ENCODE results near the gene BCAR1. TPM values are rescaled to one million over a fixed set of nuclear protein-coding genes. Genes with fewer than 3 reads are reported as not detected.

Gene BCAR1
- total RNA-seq, 1 donor from 2014 or later: 182 TPM

DNA sequence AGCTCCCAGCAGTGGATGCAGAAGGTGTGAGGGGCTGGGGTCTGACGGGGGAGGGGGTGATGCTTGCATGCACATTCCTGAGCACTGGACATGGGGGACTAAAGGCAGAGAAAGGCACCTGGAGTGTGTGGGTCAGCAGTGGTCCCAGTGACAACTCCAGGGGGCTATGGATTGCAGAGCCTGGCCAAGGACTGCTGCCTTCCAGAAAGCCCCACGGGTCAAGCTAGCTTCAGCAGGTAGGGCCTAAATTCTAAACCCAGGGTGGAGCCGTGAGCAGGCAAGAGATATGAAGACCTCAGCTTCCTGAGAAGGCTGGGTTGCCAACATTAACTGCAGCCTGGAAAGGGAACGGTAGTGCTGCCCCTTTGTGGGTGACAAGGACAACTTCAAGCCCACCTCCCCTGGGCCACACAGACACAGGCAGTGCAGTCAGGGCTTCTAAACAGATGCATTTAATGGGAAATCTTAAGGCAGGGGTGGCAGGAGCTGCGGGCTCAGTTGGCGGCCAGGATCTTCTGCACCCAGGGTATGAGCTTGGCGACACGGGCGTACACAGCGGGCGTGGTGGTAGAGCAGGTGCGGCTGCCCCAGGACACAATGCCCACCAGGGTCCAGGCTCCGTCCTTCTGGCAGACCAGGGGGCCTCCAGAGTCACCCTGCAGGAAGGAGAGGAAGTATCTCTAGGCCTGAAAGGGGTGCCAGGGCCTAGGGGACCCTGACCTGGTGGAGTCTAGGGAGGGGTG lies 47.6 kb downstream of the BCAR1 start:
- H3K27me3 Mint-ChIP-seq (ENCODE audit: unreplicated experiment): peaks cover 11% of the 10 kb centered on the region
- H3K4me1 Mint-ChIP-seq (ENCODE audit: unreplicated experiment): no peaks in the 10 kb centered on the region
- H3K36me3 Mint-ChIP-seq (ENCODE audit: low read depth, unreplicated experiment): no peaks in the 10 kb centered on the region
- no peaks in the 10 kb centered on the region for H3K9me3 Mint-ChIP-seq (ENCODE audit: unreplicated experiment)
- DNase-seq (ENCODE audit: low spot score): no peak
- TF ChIP-seq, protein P1, sequence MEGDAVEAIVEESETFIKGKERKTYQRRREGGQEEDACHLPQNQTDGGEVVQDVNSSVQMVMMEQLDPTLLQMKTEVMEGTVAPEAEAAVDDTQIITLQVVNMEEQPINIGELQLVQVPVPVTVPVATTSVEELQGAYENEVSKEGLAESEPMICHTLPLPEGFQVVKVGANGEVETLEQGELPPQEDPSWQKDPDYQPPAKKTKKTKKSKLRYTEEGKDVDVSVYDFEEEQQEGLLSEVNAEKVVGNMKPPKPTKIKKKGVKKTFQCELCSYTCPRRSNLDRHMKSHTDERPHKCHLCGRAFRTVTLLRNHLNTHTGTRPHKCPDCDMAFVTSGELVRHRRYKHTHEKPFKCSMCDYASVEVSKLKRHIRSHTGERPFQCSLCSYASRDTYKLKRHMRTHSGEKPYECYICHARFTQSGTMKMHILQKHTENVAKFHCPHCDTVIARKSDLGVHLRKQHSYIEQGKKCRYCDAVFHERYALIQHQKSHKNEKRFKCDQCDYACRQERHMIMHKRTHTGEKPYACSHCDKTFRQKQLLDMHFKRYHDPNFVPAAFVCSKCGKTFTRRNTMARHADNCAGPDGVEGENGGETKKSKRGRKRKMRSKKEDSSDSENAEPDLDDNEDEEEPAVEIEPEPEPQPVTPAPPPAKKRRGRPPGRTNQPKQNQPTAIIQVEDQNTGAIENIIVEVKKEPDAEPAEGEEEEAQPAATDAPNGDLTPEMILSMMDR (IDR thresholded peaks at IDR 0.05; ENCODE audit: unreplicated experiment): no peak
- H3K4me3 Mint-ChIP-seq (ENCODE audit: unreplicated experiment): no peak overlapping the region
- peak overlapping the region; percentile 30 for H3K27ac Mint-ChIP-seq (ENCODE audit: unreplicated experiment)

DNA sequence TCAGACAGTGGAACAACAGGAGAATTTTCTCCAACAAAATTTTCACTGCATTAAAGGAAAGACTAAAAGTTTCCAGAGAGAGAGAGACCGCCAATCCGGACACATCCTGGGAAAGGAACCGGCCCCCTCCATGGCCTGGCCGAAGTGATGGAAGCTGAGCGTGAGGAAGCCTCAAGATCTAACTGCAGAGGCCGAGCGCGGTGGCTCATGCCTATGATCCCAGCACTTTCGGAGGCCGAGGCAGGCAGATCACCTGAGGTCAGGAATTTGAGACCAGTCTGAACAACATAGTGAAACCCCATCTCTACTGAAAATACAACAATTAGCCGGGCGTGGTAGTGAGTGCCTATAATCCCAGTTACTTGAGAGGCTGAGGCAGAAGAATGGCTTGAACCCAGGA lies 48.3 kb downstream of the BCAR1 start:
- Mint-ChIP-seq H3K36me3 (ENCODE audit: low read depth, unreplicated experiment) (no peaks in the 10 kb centered on the region), H3K27me3 (ENCODE audit: unreplicated experiment) (peaks cover 9% of the 10 kb centered on the region), H3K4me3 (ENCODE audit: unreplicated experiment) (no peak overlapping the region), H3K4me1 (ENCODE audit: unreplicated experiment) (no peaks in the 10 kb centered on the region), H3K27ac (ENCODE audit: unreplicated experiment) (no peak overlapping the region), H3K9me3 (ENCODE audit: unreplicated experiment) (no peaks in the 10 kb centered on the region)
- no peak for DNase-seq (ENCODE audit: low spot score)
- TF ChIP-seq, protein P1 (IDR thresholded peaks at IDR 0.05; ENCODE audit: unreplicated experiment): no peak

DNA sequence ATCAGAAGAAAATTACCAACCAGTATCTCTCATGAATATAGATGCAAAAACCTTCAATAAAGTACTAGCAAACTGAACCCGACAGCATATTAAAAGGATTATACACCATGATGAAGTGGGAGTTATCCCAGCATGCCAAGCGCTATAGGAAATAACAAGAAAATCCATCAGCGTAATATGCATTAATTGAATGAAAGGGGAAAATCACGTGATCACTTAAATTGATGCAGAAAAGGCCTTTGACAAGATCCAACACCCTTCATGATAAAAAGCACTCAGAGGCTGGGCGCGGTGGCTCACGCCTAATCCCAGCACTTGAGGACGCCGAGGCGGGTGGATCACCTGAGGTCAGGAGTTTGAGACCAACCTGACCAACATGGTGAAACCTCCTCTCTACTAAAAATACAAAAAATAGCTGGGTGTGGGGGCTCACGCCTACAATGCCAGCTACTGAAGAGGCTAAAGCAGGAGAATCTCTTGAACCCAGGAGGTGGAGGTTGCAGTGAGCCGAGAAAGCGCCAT lies 49.3 kb downstream of the BCAR1 start:
- no peaks in the 10 kb centered on the region for H3K9me3 Mint-ChIP-seq (ENCODE audit: unreplicated experiment)
- no peaks in the 10 kb centered on the region for H3K36me3 Mint-ChIP-seq (ENCODE audit: low read depth, unreplicated experiment)
- no peaks in the 10 kb centered on the region for H3K4me1 Mint-ChIP-seq (ENCODE audit: unreplicated experiment)
- TF ChIP-seq, protein P1 (IDR thresholded peaks at IDR 0.05; ENCODE audit: unreplicated experiment): no peak
- peaks cover 4% of the 10 kb centered on the region for H3K27me3 Mint-ChIP-seq (ENCODE audit: unreplicated experiment)
- DNase-seq (ENCODE audit: low spot score): no peak
- no peak overlapping the region for H3K4me3 Mint-ChIP-seq (ENCODE audit: unreplicated experiment)
- H3K27ac Mint-ChIP-seq (ENCODE audit: unreplicated experiment): no peak overlapping the region

DNA sequence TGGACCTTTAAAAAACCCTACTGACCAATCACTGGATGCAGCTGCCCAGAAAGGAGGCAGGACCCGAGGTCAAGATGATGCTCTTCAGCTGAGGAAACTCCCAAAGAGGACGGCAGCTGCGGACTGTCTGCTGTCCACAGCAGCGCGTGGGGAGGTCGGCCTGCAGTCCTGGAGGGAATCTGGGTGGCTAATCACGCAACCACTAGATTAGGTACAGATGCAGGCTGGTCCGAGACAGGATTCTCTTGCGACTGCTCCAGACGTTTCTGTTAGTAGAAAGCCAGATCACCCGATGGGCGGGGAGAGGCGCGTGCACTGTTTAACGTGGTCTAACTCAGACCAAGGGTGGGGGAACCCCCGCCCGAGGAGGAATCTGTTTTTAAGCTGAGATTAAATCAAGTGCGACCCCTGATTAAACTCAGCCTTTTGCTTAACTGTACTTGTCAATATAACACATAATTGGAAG lies 53.3 kb downstream of the BCAR1 start:
- Mint-ChIP-seq H3K9me3 (ENCODE audit: unreplicated experiment) (no peaks in the 10 kb centered on the region), H3K36me3 (ENCODE audit: low read depth, unreplicated experiment) (no peaks in the 10 kb centered on the region), H3K4me1 (ENCODE audit: unreplicated experiment) (no peaks in the 10 kb centered on the region), H3K4me3 (ENCODE audit: unreplicated experiment) (no peak overlapping the region), H3K27me3 (ENCODE audit: unreplicated experiment) (peaks cover 3% of the 10 kb centered on the region), H3K27ac (ENCODE audit: unreplicated experiment) (no peak overlapping the region)
- TF ChIP-seq, protein P1 (IDR thresholded peaks at IDR 0.05; ENCODE audit: unreplicated experiment): no peak
- no peak for DNase-seq (ENCODE audit: low spot score)

DNA sequence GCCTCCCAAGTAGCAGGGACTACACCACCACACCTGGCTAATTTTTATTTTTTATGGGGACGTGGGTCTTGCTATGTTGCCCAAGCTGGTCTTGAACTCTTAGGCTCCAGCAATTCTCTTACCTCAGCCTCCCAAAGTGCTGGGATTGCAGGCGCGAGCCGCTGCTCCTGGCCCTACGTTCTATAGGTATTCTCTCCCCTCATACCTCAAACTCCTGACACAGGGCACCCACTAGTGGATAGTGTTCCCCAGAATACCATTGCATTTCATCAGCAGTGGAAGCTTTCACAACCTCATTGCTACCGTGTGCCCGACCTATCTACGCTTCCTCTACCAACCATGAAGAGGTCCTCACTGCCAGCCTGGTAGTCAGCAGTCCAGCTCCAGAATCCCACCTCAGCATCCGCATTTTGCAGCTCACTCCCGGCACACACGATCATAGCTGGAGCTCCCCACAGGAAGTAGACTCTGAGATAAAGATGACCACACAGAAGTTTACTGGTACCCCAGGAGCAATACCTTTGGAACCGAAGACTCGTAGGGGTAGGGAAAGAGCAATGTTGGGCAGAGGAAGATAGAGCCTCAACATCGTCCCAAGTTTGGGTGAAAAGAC lies 53.8 kb downstream of the BCAR1 start:
- TF ChIP-seq, protein P1 (IDR thresholded peaks at IDR 0.05; ENCODE audit: unreplicated experiment): no peak
- Mint-ChIP-seq H3K4me1 (ENCODE audit: unreplicated experiment) (no peaks in the 10 kb centered on the region), H3K4me3 (ENCODE audit: unreplicated experiment) (no peak overlapping the region)

More for the DNA sequence above, 53.8 kb downstream of the BCAR1 start:
- no peak for DNase-seq (ENCODE audit: low spot score)
- Mint-ChIP-seq H3K27me3 (ENCODE audit: unreplicated experiment) (no peaks in the 10 kb centered on the region), H3K27ac (ENCODE audit: unreplicated experiment) (no peak overlapping the region), H3K9me3 (ENCODE audit: unreplicated experiment) (no peaks in the 10 kb centered on the region), H3K36me3 (ENCODE audit: low read depth, unreplicated experiment) (no peaks in the 10 kb centered on the region)

Data from endothelial cell (in vitro differentiated cells).